Astrocyte (in vitro differentiated cells and primary cell): ENCODE results near the gene PTPRT.

ENCODE experiments used
- EZH2 ChIP-seq: IDR thresholded peaks from 2 replicates; pipeline ENCODE4 v1.6.1; 2012; ENCODE audit warnings: mild to moderate bottlenecking, low read length, inconsistent platforms; ENCODE audit not compliant: insufficient read depth
- TF ChIP-seq, protein P1 (sequence below): IDR thresholded peaks from 2 replicates; pipeline ENCODE4 v1.5.1; 2011; ENCODE audit warnings: low read depth, mild to moderate bottlenecking, inconsistent platforms, low read length, moderate library complexity; ENCODE audit not compliant: insufficient read depth

DNA sequence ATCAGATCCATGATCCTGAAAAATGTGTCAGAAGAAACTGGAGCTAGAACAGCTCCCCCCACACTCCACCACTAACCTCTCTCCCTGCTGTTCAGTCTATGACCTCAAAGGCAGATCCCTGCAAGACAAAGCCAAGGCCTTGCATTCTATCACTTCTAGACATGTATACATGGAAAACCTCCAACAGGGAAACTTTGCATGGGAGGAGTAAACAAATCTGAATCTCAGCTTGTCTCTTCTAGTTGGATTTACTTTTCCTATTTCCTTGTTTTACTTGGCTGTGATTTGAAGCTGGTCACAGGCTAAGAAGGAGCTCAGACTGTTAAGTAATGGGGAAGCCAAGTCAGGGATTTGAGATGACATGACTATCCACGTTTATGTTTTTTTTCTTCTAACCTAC is 1114.8 kb downstream of the PTPRT start:
- TF ChIP-seq, protein P1, sequence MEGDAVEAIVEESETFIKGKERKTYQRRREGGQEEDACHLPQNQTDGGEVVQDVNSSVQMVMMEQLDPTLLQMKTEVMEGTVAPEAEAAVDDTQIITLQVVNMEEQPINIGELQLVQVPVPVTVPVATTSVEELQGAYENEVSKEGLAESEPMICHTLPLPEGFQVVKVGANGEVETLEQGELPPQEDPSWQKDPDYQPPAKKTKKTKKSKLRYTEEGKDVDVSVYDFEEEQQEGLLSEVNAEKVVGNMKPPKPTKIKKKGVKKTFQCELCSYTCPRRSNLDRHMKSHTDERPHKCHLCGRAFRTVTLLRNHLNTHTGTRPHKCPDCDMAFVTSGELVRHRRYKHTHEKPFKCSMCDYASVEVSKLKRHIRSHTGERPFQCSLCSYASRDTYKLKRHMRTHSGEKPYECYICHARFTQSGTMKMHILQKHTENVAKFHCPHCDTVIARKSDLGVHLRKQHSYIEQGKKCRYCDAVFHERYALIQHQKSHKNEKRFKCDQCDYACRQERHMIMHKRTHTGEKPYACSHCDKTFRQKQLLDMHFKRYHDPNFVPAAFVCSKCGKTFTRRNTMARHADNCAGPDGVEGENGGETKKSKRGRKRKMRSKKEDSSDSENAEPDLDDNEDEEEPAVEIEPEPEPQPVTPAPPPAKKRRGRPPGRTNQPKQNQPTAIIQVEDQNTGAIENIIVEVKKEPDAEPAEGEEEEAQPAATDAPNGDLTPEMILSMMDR = no peak
- TF ChIP-seq EZH2 = no peak
